A549 (cell line): ENCODE measurements around the gene COQ7.

Experiments
- CTCF ChIP-seq: fragments of >200 bp; sonication (Bioruptor Twin); formaldehyde crosslinking; IDR thresholded peaks from 3 replicates; pipeline ENCODE4 v1.5.1; 2016
- HEYL ChIP-seq: fragments of 250-450 bp; sonication (Bioruptor Pico); IDR thresholded peaks from 2 replicates; pipeline ENCODE4 v1.8.0; 2021; ENCODE audit warnings: mild to moderate bottlenecking, moderate library complexity
- RARB ChIP-seq: fragments of 250-450 bp; sonication (Bioruptor Pico); IDR thresholded peaks from 2 replicates; pipeline ENCODE4 v1.8.0; 2021; ENCODE audit warnings: mild to moderate bottlenecking, moderate library complexity

GRCh38 chr16:19089410-19089955 is 22.1 kb downstream of the COQ7 start:
- TF ChIP-seq HEYL (CRISPR knock-in tag) = no peak
- TF ChIP-seq RARB = no peak
- TF ChIP-seq CTCF = no peak
